Inflammatory macrophage (primary cell): ENCODE measurements around the gene ELK1.
A peak's percentile ranks its signal among the peaks of the same experiment; 100 is the strongest.
"Not testable (repeated sequence)": the region's sequence is repeated elsewhere in the genome, so short reads cannot be mapped to it uniquely, and the experiment has no call there.

Experiments
- DNase-seq, 2 donors: peaks; one replicate each; pipeline ENCODE4 v3.0.0-alpha.2; 2020 to 2022

Gene ELK1

GRCh38 chrX:47611926-47612325, 38.4 kb downstream of the ELK1 start:
- DNase-seq: no peak

DNA sequence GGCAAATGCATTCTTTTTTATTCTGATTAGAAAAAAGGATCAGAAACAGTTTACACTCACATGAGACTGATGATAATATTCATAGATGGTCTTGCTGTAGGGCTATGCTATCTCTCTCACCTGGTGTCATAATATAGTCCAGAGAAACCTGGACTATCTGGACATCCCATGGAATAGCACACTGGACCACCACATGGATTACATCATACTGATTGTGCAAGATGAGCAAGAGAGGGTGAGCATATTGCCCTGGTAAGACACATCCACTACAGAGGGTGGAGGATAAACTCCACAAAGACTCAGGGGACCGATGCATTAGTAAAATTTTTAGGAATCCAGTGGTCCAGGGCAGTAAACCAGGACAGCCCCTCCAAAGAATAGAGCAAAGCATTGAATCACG, 38.9 kb downstream of the ELK1 start:
- no peak for DNase-seq

GRCh38 chrX:47610511-47610910, 39.9 kb downstream of the ELK1 start:
- peak; percentile 40 to 64 for DNase-seq

- no peak for DNase-seq
These were observed 42.1 kb downstream of the ELK1 start for GRCh38 chrX:47608130-47608810.

GRCh38 chrX:47607091-47607490, 43.3 kb downstream of the ELK1 start:
- no peak for DNase-seq

- DNase-seq: peak; percentile 43 to 65
These were observed 45.3 kb downstream of the ELK1 start for GRCh38 chrX:47605024-47605423.

DNA sequence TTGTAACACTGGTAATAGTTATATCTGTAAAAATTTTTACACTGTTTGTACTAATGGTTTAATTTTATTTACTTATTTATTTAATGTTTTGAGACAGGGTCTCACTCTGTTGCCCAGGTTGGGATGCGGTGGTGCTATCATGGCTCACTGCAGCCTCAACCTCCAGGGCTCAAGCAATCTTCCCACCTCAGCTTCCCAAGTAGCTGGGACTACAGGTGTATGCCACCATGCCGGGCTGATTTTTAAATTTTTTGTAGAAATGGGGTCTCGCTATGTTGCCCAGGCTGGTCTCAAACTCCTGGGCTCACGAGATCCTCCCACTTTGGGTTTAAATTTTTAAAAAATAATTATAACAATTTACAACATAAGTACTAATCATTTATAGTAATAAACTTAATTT, 47.2 kb downstream of the ELK1 start:
- not testable (repeated sequence) for DNase-seq

GRCh38 chrX:47597222-47597621, 53.1 kb downstream of the ELK1 start:
- DNase-seq: no peak

DNA sequence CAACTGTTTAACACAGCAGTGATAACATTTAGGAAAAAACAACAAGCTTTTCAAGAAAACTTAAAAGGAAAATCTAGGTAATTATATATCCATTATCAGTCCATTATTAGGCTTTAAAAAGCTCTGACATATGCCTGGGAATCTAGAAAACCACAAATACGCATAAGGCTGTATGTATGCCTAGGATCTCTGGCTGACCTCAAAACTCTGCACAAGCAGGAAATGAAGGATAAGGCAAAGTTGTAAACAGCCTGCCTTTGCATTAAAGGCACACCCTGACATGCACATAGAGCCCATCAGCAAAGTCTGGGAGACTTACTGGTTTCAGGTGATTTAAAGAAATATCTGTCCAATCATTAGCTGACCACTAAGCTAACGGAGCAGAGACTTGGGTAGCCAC, 54.1 kb downstream of the ELK1 start:
- no peak for DNase-seq

DNA sequence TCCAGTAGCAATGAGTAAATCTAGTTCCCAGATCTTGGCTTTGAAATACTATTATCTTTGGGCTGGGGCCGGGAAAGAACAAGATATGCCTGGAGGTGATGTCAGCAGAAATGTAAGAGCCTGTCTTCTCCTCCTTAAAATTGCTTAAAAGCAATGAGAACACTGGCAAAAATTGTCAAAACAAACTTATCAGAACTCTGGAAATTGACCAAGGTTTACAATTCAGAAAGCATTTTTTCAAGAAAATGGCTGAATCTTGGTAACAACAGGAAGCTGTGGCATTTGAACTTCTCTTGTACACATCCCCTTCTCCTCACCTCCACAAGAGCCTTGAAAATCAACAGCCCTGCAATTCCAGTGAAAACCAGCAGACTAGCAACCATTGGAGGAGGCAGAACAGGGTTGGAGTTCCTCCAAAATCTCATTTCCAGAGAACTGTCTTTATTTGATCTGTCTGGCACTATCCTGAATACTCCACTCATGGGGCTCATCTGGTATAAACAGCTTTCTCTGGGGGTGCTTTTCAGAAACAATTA, 54.6 kb downstream of the ELK1 start:
- no peak for DNase-seq

DNA sequence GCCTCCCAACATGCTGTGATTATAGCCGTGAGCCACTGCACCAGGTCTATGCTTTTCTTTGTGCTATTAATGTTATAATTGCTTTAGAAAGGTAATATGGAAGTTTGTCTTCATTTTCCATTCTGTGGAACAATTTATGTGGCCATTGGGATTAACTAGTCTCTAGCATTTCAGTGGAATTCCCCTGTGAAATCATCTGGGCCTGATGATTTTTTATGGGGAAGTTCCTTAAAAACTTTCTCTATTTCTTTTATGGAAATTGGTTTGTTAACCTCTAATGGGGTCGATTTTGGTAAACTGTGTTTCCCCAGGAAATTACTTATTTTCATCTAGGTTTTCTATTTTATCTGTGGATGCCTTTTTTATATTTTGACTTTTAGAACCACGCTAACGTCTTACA, 56.8 kb downstream of the ELK1 start:
- no peak for DNase-seq

GRCh38 chrX:47590984-47591383, 59.4 kb downstream of the ELK1 start:
- peak; percentile 9 to 15 for DNase-seq

DNA sequence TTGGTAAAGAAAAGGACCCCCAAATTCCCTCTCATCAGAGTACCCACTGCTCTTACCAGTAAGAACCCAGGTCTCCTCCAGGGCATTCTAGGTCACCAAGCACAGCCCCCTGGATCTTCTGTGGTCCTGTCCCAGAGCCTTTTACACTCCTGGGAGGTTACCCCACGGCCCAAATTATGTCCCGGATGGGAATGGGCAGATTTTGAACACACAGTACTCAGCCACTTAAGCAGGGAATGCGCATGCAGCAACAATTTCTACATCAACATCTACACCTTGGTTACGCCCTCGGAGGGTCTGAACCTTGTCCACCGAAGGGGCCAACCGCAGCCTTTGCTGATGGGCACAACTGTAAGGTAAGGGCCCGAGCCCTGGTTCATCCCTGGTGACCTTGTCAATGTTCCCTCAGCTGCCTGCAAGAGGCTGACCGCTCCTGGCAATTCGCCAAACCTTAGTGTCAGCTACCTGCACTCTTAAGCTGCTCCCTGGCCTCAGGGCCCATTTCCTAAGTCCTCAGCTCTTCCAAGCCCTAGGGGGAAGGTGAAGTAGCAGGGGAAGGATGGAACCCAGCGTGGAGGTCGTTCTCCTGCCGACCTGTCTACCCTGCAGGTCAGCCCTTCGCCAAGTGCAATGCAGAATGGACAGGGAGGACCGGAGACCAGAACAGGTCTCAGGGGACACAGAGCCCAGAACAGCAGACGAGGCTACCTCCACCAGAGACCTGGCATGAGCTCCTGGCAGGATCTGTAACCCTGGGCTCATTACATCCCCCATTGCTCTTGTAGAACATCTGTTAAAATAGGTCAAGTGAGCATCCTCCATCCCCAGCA, 62.2 kb downstream of the ELK1 start:
- DNase-seq: no peak

DNA sequence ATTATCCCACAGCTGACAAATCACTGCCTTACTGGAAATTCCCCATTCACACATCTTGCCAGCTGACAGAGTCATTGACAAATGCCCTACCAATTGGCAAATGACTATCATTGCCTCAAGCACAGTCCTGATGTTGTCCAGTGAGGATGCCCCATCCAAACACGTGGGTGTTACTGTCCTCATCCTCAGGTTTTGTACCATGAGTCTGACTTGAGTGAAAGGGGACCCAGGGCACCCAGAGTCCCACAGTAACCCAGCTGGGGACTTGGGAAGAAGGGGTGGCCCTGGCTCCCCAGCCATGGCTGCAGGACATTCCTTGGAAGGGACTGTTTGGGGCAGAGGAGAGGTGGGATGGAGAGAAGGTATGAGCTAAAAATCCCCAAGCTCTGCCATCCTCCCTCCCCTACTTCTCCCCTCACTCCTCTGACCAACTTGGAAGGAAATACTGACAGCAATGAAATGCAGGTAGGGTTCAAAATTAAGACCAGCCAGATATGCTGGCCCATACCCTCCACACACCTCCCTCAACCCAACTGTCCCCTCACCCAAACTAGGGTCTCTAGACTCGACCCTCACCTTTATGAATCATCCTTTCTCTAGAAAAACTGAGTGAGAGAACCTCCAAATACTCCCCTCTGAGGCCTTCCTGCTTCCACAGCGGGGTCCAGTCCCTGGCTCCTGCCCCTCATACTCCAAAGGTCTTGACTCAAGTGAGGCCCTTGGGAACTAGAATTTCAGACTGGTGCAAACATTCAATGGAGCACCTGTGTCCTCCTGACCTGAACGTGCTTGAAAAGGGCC, 63.1 kb downstream of the ELK1 start:
- peak in 1 of 2 donors; percentile 9 for DNase-seq

DNA sequence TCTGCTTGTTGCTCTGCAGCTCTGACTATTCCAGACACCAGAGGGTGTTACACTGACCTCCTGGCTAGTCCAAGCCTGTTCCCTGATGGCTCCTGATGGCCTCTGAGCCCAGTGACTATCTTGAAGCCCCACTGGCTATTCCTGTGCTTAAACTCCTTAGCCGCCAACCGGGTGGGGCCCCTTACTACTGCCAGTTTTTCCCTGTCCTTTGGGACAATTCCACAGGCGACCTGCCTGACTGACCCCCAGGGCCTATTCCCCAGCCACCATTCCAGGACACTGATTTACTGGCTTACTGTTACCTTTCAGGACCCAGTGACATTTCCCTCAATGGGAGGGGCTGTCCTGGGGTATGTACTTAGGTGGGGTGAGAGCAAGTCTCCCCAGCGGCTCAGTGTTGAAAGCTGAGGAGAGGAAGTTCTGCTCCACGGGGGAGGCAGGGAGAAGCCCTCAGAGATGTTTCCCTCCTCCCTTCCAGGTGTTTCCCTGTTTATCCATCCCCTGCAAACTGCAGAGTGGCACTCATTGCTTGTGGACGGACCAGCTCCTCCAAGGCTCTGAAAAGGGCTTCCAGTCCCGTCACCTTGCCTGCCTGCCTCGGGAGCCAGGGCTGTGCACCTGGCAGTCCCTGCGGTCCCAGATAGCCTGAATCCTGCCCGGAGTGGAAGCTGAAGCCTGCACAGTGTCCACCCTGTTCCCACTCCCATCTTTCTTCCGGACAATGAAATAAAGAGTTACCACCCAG, 64.1 kb downstream of the ELK1 start:
- DNase-seq: no peak
